WTC11 (cell line): ENCODE data around the gene PPP3R1. TPM values are rescaled to one million over a fixed set of nuclear protein-coding genes. Genes with fewer than 3 reads are reported as not detected.

Experiments
- ATAC-seq: fragments of 200-7000 bp; cut with Tn5 transposase; 2 replicates; pipeline ENCODE4 v1.10.0; 2021; ENCODE audit warnings: mild to moderate bottlenecking, moderate library complexity
- CTCF ChIA-PET: fragments of 300-600 bp; sonication (Branson Sonifier 250); formaldehyde crosslinking; loops from one replicate; lab custom pipeline; 2021; ENCODE audit warnings: antibody characterized with exemption; lab: Charles Lee
- POLR2A ChIA-PET: fragments of 350-600 bp; sonication (Branson Sonifier 250); formaldehyde crosslinking; loops from one replicate; lab custom pipeline; 2021; ENCODE audit warnings: antibody characterized with exemption; lab: Charles Lee
- DNase-seq: peaks from one replicate; pipeline ENCODE4 v3.0.0; 2021; ENCODE audit warnings: low spot score
- H3K27ac Mint-ChIP-seq: 2 replicates; pipeline ENCODE4 v1.8.0; 2021; ENCODE audit warnings: mixed read lengths
- H3K27me3 Mint-ChIP-seq: 2 replicates; pipeline ENCODE4 v1.8.0; 2021; ENCODE audit warnings: low read depth, mild to moderate bottlenecking, moderate library complexity, mixed read lengths
- H3K36me3 Mint-ChIP-seq: 2 replicates; pipeline ENCODE4 v1.8.0; 2021; ENCODE audit warnings: mixed read lengths
- H3K4me1 Mint-ChIP-seq: 2 replicates; pipeline ENCODE4 v1.8.0; 2022; ENCODE audit warnings: mixed read lengths
- H3K4me3 Mint-ChIP-seq: 2 replicates; pipeline ENCODE4 v1.8.0; 2021; ENCODE audit warnings: mild to moderate bottlenecking, moderate library complexity, mixed read lengths
- H3K9me3 Mint-ChIP-seq: 2 replicates; pipeline ENCODE4 v1.8.0; 2021; ENCODE audit warnings: mixed read lengths
- CREM ChIP-seq: sonication (generic); formaldehyde crosslinking; IDR thresholded peaks from 2 replicates; pipeline ENCODE4 v1.8.1; 2022; ENCODE audit warnings: mild to moderate bottlenecking, missing genetic modification reagents, moderate library complexity
- ETV6 ChIP-seq: sonication (generic); formaldehyde crosslinking; IDR thresholded peaks from 2 replicates; pipeline ENCODE4 v1.8.1; 2022; ENCODE audit warnings: mild to moderate bottlenecking, missing genetic modification reagents
- JUN ChIP-seq: sonication (generic); formaldehyde crosslinking; IDR thresholded peaks from 2 replicates; pipeline ENCODE4 v1.8.0; 2023; ENCODE audit warnings: mild to moderate bottlenecking, missing genetic modification reagents
- MYBL2 ChIP-seq: sonication (generic); formaldehyde crosslinking; IDR thresholded peaks from 2 replicates; pipeline ENCODE4 v1.8.1; 2023; ENCODE audit warnings: mild to moderate bottlenecking, moderate library complexity, missing genetic modification reagents
- NFATC4 ChIP-seq: fragments of 250-450 bp; sonication (Bioruptor Pico); IDR thresholded peaks from 2 replicates; pipeline ENCODE4 v1.9.0; 2021; ENCODE audit warnings: mild to moderate bottlenecking
- NFYB ChIP-seq: sonication (generic); formaldehyde crosslinking; conservative IDR thresholded peaks from 2 replicates; pipeline ENCODE4 v1.8.0; 2022; ENCODE audit warnings: low read depth, missing genetic modification reagents
- NR2C2 ChIP-seq: sonication (generic); formaldehyde crosslinking; IDR thresholded peaks from 2 replicates; pipeline ENCODE4 v1.8.0; 2022; ENCODE audit warnings: mild to moderate bottlenecking, missing genetic modification reagents
- OVOL2 ChIP-seq: fragments of 250-450 bp; sonication (Bioruptor Pico); IDR thresholded peaks from 2 replicates; pipeline ENCODE4 v1.9.0; 2021; ENCODE audit warnings: mild to moderate bottlenecking, borderline replicate concordance
- PRRX2 ChIP-seq: fragments of 250-450 bp; sonication (Bioruptor Pico); IDR thresholded peaks from 2 replicates; pipeline ENCODE4 v1.8.0; 2021; ENCODE audit warnings: mild to moderate bottlenecking
- RELA ChIP-seq: sonication (generic); formaldehyde crosslinking; IDR thresholded peaks from 2 replicates; pipeline ENCODE4 v1.8.1; 2022; ENCODE audit warnings: missing genetic modification reagents, mild to moderate bottlenecking, borderline replicate concordance
- SMAD3 ChIP-seq: sonication (generic); formaldehyde crosslinking; IDR thresholded peaks from 2 replicates; pipeline ENCODE4 v1.8.0; 2022; ENCODE audit warnings: missing genetic modification reagents, mild to moderate bottlenecking, borderline replicate concordance
- TEAD4 ChIP-seq: sonication (generic); formaldehyde crosslinking; IDR thresholded peaks from 2 replicates; pipeline ENCODE4 v1.8.0; 2022; ENCODE audit warnings: mild to moderate bottlenecking, missing genetic modification reagents
- ZNF138 ChIP-seq: sonication (generic); formaldehyde crosslinking; conservative IDR thresholded peaks from 2 replicates; pipeline ENCODE4 v1.8.1; 2022; ENCODE audit warnings: mild to moderate bottlenecking, moderate library complexity, missing genetic modification reagents
- ZNF317 ChIP-seq: sonication (generic); formaldehyde crosslinking; IDR thresholded peaks from 2 replicates; pipeline ENCODE4 v1.8.1; 2023; ENCODE audit warnings: low read depth, mild to moderate bottlenecking, moderate library complexity, missing genetic modification reagents, borderline replicate concordance
- total RNA-seq: library from RNA; stranded (reverse); gene quantifications from 3 replicates; pipeline ENCODE4 v1.2.3, GENCODE V29; 2021
- TF ChIP-seq, protein P1 (sequence below): sonication (generic); formaldehyde crosslinking; IDR thresholded peaks from 2 replicates; pipeline ENCODE4 v1.8.1; 2023; ENCODE audit warnings: mild to moderate bottlenecking, missing genetic modification reagents, borderline replicate concordance
- TF ChIP-seq, protein P2 (sequence below): sonication (generic); formaldehyde crosslinking; IDR thresholded peaks from 2 replicates; pipeline ENCODE4 v1.8.1; 2022; ENCODE audit warnings: mild to moderate bottlenecking, moderate library complexity, missing genetic modification reagents
- TF ChIP-seq, protein P3 (sequence below): sonication (generic); formaldehyde crosslinking; IDR thresholded peaks from 2 replicates; pipeline ENCODE4 v1.8.0; 2022; ENCODE audit warnings: mild to moderate bottlenecking, missing genetic modification reagents
- TF ChIP-seq, protein P4 (sequence below): sonication (generic); formaldehyde crosslinking; IDR thresholded peaks from 2 replicates; pipeline ENCODE4 v1.8.1; 2023; ENCODE audit warnings: mild to moderate bottlenecking, missing genetic modification reagents, moderate library complexity
- TF ChIP-seq, protein P5 (sequence below): sonication (generic); formaldehyde crosslinking; IDR thresholded peaks from 2 replicates; pipeline ENCODE4 v1.8.1; 2023; ENCODE audit warnings: mild to moderate bottlenecking, missing genetic modification reagents

The PPP3R1 gene
- total RNA-seq, 1 experiment from 2014 or later: 61.4 TPM

DNA sequence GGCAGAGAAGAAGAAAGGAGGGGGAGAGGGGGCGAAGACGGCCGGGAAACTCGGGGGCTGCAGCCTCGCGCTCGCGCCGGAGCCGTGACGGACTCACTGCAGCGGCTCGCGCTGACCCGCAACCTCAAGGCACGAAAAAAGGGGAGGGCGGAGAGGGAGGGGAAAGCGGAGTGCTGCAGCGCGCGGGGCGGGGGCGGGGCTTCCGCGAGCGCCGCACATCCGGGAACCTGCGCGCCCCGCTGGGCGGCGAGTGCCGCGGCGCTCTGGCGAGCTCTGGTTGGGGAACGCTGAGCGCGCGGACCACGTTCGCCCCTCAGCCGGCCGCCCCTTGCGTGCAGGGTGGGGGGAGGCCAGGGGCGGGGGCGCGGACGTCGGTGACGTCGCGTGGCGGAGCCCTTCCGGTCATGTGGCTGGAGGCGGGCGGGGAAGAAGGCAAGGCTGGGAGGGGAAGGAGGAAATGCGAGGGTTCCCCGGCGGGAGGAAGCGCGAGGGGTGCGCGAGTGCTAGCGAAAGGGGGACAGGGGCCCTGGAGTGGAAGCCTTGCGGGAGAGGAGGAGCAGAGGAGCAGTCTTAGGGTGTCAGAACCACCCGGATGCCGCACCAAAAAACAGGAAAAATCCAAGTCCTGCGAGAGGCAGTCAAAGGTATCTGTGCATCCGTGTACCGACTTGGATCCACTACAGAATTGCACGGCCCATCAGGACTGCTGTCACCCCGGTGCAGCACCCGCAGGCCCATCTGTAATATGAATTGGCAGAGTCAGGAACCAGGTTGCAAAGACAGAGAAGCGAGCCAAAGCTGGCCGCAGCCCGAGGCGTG is at the start of gene PPP3R1 (continued):
- TF ChIP-seq, protein P1, sequence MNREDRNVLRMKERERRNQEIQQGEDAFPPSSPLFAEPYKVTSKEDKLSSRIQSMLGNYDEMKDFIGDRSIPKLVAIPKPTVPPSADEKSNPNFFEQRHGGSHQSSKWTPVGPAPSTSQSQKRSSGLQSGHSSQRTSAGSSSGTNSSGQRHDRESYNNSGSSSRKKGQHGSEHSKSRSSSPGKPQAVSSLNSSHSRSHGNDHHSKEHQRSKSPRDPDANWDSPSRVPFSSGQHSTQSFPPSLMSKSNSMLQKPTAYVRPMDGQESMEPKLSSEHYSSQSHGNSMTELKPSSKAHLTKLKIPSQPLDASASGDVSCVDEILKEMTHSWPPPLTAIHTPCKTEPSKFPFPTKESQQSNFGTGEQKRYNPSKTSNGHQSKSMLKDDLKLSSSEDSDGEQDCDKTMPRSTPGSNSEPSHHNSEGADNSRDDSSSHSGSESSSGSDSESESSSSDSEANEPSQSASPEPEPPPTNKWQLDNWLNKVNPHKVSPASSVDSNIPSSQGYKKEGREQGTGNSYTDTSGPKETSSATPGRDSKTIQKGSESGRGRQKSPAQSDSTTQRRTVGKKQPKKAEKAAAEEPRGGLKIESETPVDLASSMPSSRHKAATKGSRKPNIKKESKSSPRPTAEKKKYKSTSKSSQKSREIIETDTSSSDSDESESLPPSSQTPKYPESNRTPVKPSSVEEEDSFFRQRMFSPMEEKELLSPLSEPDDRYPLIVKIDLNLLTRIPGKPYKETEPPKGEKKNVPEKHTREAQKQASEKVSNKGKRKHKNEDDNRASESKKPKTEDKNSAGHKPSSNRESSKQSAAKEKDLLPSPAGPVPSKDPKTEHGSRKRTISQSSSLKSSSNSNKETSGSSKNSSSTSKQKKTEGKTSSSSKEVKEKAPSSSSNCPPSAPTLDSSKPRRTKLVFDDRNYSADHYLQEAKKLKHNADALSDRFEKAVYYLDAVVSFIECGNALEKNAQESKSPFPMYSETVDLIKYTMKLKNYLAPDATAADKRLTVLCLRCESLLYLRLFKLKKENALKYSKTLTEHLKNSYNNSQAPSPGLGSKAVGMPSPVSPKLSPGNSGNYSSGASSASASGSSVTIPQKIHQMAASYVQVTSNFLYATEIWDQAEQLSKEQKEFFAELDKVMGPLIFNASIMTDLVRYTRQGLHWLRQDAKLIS (CRISPR knock-in tag): no peak
- TF ChIP-seq OVOL2 (CRISPR knock-in tag) (no peak), JUN (no peak), CREM (peak; percentile 87), NFATC4 (no peak), ZNF317 (CRISPR knock-in tag) (no peak), TEAD4 (CRISPR knock-in tag) (no peak), PRRX2 (no peak), NFYB (CRISPR knock-in tag) (0 out of 2 replicates have a peak, but pooled peaks have one; percentile 30)
- TF ChIP-seq, protein P2, sequence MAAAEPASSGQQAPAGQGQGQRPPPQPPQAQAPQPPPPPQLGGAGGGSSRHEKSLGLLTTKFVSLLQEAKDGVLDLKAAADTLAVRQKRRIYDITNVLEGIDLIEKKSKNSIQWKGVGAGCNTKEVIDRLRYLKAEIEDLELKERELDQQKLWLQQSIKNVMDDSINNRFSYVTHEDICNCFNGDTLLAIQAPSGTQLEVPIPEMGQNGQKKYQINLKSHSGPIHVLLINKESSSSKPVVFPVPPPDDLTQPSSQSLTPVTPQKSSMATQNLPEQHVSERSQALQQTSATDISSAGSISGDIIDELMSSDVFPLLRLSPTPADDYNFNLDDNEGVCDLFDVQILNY (CRISPR knock-in tag): peak; percentile 87
- TF ChIP-seq, protein P3, sequence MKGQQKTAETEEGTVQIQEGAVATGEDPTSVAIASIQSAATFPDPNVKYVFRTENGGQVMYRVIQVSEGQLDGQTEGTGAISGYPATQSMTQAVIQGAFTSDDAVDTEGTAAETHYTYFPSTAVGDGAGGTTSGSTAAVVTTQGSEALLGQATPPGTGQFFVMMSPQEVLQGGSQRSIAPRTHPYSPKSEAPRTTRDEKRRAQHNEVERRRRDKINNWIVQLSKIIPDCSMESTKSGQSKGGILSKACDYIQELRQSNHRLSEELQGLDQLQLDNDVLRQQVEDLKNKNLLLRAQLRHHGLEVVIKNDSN (CRISPR knock-in tag): peak; percentile 91
- TF ChIP-seq, all 79 proteins: peak for 18

DNA sequence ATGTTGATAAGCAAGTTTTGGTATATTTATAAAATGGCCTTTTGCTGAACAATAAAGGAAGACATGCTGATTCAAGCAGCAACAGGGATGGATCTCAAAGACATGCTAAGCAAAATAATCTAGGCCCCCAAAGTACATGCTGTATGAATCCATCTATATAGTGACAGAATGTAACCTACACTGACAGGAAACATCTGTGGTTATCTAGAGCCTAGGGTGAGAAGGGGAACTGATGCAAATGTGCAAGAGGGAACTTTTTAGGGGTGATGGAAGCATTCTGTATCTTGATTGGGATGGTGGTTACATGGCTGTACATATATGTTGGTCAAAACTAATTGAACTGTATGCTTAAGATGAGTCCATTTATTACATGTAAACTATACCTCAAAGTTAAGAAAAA is 43.2 kb upstream of the PPP3R1 start:
- CTCF ChIA-PET: interaction anchor here (1.7 to 2.7 kb wide), 2 partner anchors 43 to 146 kb away, joined by 7 to 13 read pairs; partner anchors contain the start of gene PPP3R1
- Mint-ChIP-seq H3K9me3 (no peaks in the 10 kb centered on the region), H3K36me3 (no peaks in the 10 kb centered on the region), H3K4me3 (no peak overlapping the region), H3K4me1 (no peaks in the 10 kb centered on the region), H3K27me3 (peaks cover 7% of the 10 kb centered on the region; the same call in 1 of the 2 replicates), H3K27ac (no peak overlapping the region)
- ATAC-seq: no peak
- TF ChIP-seq ZNF138 (CRISPR knock-in tag) (no peak), ETV6 (CRISPR knock-in tag) (no peak), NR2C2 (CRISPR knock-in tag) (no peak)
- TF ChIP-seq, protein P2 (CRISPR knock-in tag): no peak
- TF ChIP-seq, all 79 proteins: peak for 0
- no peak for DNase-seq
- POLR2A ChIA-PET: no interaction called here

DNA sequence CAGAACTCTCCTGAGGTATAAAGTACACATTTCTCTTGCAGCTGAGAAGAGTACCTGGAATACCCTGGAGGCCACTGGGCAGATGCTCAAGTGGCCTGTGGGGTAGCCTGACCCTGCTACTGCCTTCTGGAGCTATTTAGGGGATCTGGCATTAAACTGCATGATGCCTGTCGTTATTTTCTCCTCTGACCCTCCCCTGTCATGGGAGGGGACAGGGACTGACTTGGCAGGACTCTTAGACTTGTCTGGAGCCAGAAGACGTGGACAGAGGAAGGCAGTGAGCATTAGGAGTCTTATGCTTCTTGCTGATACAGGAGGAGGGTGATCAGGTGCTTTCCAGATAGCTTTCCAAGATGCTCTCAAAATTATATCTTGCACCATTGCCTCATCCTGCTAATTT is 42.6 kb upstream of the PPP3R1 start:
- no peaks in the 10 kb centered on the region for H3K9me3 Mint-ChIP-seq
- no peak overlapping the region for H3K27ac Mint-ChIP-seq
- DNase-seq: no peak
- TF ChIP-seq RELA (no peak), SMAD3 (CRISPR knock-in tag) (no peak), MYBL2 (CRISPR knock-in tag) (no peak)
- TF ChIP-seq, protein P4, sequence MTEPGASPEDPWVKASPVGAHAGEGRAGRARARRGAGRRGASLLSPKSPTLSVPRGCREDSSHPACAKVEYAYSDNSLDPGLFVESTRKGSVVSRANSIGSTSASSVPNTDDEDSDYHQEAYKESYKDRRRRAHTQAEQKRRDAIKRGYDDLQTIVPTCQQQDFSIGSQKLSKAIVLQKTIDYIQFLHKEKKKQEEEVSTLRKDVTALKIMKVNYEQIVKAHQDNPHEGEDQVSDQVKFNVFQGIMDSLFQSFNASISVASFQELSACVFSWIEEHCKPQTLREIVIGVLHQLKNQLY (CRISPR knock-in tag): no peak
- TF ChIP-seq, protein P5, sequence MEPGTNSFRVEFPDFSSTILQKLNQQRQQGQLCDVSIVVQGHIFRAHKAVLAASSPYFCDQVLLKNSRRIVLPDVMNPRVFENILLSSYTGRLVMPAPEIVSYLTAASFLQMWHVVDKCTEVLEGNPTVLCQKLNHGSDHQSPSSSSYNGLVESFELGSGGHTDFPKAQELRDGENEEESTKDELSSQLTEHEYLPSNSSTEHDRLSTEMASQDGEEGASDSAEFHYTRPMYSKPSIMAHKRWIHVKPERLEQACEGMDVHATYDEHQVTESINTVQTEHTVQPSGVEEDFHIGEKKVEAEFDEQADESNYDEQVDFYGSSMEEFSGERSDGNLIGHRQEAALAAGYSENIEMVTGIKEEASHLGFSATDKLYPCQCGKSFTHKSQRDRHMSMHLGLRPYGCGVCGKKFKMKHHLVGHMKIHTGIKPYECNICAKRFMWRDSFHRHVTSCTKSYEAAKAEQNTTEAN (CRISPR knock-in tag): no peak
- TF ChIP-seq, all 79 proteins: peak for 0
- ChIA-PET POLR2A (no interaction called here), CTCF (interaction anchor here (1.1 to 4.9 kb wide), 9 partner anchors 8 to 172 kb away, joined by 3 to 33 read pairs (median 9); partner anchors contain the start of gene PPP3R1)
- Mint-ChIP-seq H3K4me3 (no peak overlapping the region), H3K27me3 (peaks cover 7% of the 10 kb centered on the region; the same call in 1 of the 2 replicates), H3K36me3 (no peaks in the 10 kb centered on the region), H3K4me1 (no peaks in the 10 kb centered on the region)
- ATAC-seq: no peak
